ENCODE results near the gene FOXG1. TPM values are rescaled to one million over a fixed set of nuclear protein-coding genes. Genes with fewer than 3 reads are reported as not detected.

FOXG1 gene
- total and polyA plus RNA-seq, 9 of the 15 experiments (the other 6 are each of a cell fraction or from before 2014, with no cell fraction given) = 0.56 to 3.7 (median 0.85) TPM

- TF ChIP-seq ZNF12 (CRISPR knock-in tag; IDR thresholded peaks at IDR 0.05) (no peak), NR3C1 (CRISPR knock-in tag; IDR thresholded peaks at IDR 0.05) (no peak), MED1 (CRISPR knock-in tag; IDR thresholded peaks at IDR 0.05; ENCODE audit: borderline replicate concordance) (no peak)
- TF ChIP-seq, protein P1, sequence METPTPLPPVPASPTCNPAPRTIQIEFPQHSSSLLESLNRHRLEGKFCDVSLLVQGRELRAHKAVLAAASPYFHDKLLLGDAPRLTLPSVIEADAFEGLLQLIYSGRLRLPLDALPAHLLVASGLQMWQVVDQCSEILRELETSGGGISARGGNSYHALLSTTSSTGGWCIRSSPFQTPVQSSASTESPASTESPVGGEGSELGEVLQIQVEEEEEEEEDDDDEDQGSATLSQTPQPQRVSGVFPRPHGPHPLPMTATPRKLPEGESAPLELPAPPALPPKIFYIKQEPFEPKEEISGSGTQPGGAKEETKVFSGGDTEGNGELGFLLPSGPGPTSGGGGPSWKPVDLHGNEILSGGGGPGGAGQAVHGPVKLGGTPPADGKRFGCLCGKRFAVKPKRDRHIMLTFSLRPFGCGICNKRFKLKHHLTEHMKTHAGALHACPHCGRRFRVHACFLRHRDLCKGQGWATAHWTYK (CRISPR knock-in tag; IDR thresholded peaks at IDR 0.05) = no peak
Observed at GRCh38 chr14:28780843-28781820, 14.5 kb downstream of the FOXG1 start (continued).

GRCh38 chr14:28782301-28782700 lies 15.7 kb downstream of the FOXG1 start:
- no peaks in the 10 kb centered on the region for H3K36me3 ChIP-seq (ENCODE audit: control insufficient read depth, insufficient read depth, low read length)
- BruUV-seq (replicated peaks) = no TSS peak
- ATAC-seq = no peak
- no peaks in the 10 kb centered on the region for H3K79me2 ChIP-seq (ENCODE audit: control insufficient read depth, insufficient read depth, low read length)
- no peaks in the 10 kb centered on the region for H4K20me1 ChIP-seq (replicated peaks; ENCODE audit: control insufficient read depth, insufficient read depth, low read length)
- no peak overlapping the region for H3K4me2 ChIP-seq (ENCODE audit: insufficient read depth, low read length)
- FAIRE-seq = no peak
- no peak overlapping the region for H2AFZ ChIP-seq (ENCODE audit: low read depth, low read length)
- H3K27ac ChIP-seq (ENCODE audit: extremely low read depth, low read depth, low read length) = no peak overlapping the region
- POLR2A ChIA-PET = interaction anchor here (0.7 kb wide), 1 partner anchor 49 kb away, joined by 3 read pairs; no protein-coding TSS in a partner anchor
- no peak overlapping the region for H3K4me3 ChIP-seq
- H3K9me1 ChIP-seq (ENCODE audit: control insufficient read depth, insufficient read depth, low read length) = no peaks in the 10 kb centered on the region
- no peaks in the 10 kb centered on the region for H3K9me3 ChIP-seq (replicated peaks; ENCODE audit: control insufficient read depth, insufficient read depth, low read depth, low read length)
- CTCF ChIA-PET (ENCODE audit: low intra/inter-chr PET ratio) = no interaction called here
- 0% methylated on average over 2 of the region's 2 CpGs for WGBS (ENCODE audit: insufficient coverage, low coverage, missing lambda C conversion rate)
- peaks cover 3 to 7% of the 10 kb centered on the region in 2 experiments; a peak in 3 of 5 replicates for H3K27me3 ChIP-seq (ENCODE audit: control insufficient read depth in 2 of 2, insufficient read depth in 2 of 2, low read length in 2 of 2)
- in situ Hi-C loops (cut with MboI) = no loop called here
- intact Hi-C loops (cut with micrococcal nuclease) = no loop called here
- H3K9ac ChIP-seq (ENCODE audit: insufficient read depth in 1 of 2, low read depth in 2 of 2, low read length in 2 of 2) = no peak overlapping the region
- H3K4me1 ChIP-seq (replicated peaks in 1 of 2; ENCODE audit: control insufficient read depth in 2 of 2, insufficient read depth in 2 of 2, low read length in 2 of 2) = no peaks in the 10 kb centered on the region
- TF ChIP-seq, protein P2, sequence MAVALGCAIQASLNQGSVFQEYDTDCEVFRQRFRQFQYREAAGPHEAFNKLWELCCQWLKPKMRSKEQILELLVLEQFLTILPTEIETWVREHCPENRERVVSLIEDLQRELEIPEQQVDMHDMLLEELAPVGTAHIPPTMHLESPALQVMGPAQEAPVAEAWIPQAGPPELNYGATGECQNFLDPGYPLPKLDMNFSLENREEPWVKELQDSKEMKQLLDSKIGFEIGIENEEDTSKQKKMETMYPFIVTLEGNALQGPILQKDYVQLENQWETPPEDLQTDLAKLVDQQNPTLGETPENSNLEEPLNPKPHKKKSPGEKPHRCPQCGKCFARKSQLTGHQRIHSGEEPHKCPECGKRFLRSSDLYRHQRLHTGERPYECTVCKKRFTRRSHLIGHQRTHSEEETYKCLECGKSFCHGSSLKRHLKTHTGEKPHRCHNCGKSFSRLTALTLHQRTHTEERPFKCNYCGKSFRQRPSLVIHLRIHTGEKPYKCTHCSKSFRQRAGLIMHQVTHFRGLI (CRISPR knock-in tag; IDR thresholded peaks at IDR 0.05) = no peak
- TF ChIP-seq MYNN (IDR thresholded peaks at IDR 0.05) (no peak), MYNN (CRISPR knock-in tag; IDR thresholded peaks at IDR 0.05) (no peak), BRD9 (IDR thresholded peaks at IDR 0.05; ENCODE audit: low read depth, partially characterized antibody) (no peak), ZNF445 (CRISPR knock-in tag; IDR thresholded peaks at IDR 0.05; ENCODE audit: low read depth) (no peak), EHMT2 (IDR thresholded peaks at IDR 0.05) (no peak), NFATC3 (IDR thresholded peaks at IDR 0.05) (no peak), PCBP2 (IDR thresholded peaks at IDR 0.05; ENCODE audit: low read depth, low read length, poor library complexity, severe bottlenecking) (no peak), FOXK1 (CRISPR knock-in tag; IDR thresholded peaks at IDR 0.05; ENCODE audit: borderline replicate concordance) (no peak), ZNF717 (CRISPR knock-in tag; IDR thresholded peaks at IDR 0.05) (no peak)
- DNase-seq (ENCODE audit: extremely low read depth in 1 of 4, low spot score in 3 of 4) = no peak
